GM19023 (cell line): ENCODE results near the gene SAMD11.
A peak's percentile ranks its signal among the peaks of the same experiment; 100 is the strongest.
"Not testable (repeated sequence)": the region's sequence is repeated elsewhere in the genome, so short reads cannot be mapped to it uniquely, and the experiment has no call there.

Experiments used
- ATAC-seq: cut with Tn5 transposase; IDR thresholded peaks from one replicate; pipeline ENCODE4 v1.9.1; 2021; ENCODE audit warnings: mild to moderate bottlenecking, moderate library complexity; ENCODE audit not compliant: unreplicated experiment

Gene SAMD11

DNA sequence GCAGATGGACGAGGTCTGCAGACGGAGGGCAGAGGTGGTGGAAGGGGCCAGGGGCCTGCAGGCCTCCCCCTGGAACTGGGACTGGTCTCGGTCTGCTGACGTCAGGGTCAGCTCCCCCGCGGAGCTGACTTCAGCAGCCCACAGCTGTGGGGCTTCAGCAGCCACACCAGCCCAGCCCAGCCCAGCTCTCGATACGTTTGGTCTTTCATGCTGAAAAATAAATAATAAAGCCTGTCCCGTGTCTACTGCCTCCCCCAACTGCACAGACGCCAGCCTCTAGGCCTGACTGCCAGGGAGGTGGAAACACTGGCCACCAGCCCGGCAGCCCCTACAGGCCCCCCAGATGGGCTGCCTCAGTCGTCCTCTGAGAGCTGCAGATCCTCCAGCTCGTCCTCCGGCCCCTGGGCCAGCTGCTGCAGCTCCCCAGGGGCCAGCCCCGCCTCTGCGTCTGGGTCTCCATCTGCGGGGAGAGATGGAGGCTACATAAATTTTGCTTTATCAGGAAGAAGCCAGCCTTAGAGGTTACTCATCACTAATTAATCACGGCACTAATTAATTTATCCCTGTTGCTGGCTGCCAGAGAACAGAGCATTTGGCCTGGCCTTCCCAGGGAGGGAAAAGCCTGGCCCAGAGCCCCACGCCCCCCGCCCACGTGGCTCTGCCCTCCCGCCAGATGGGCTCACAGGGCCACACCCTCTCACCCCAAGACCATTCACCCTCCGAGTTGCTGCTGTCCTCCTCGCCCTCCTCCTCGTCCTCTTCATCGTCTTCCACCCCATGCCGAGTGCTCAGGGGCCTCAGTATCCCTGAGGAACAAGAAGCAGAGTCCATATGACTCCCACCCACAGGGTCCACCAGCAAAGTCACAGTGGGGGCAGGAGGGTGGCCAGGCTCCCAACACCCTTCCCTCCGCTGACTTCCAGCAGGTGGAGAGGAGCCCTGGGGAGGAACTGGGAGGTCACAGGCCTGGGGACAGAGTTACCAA lies 20.9 kb downstream of the SAMD11 start:
- ATAC-seq: no peak

DNA sequence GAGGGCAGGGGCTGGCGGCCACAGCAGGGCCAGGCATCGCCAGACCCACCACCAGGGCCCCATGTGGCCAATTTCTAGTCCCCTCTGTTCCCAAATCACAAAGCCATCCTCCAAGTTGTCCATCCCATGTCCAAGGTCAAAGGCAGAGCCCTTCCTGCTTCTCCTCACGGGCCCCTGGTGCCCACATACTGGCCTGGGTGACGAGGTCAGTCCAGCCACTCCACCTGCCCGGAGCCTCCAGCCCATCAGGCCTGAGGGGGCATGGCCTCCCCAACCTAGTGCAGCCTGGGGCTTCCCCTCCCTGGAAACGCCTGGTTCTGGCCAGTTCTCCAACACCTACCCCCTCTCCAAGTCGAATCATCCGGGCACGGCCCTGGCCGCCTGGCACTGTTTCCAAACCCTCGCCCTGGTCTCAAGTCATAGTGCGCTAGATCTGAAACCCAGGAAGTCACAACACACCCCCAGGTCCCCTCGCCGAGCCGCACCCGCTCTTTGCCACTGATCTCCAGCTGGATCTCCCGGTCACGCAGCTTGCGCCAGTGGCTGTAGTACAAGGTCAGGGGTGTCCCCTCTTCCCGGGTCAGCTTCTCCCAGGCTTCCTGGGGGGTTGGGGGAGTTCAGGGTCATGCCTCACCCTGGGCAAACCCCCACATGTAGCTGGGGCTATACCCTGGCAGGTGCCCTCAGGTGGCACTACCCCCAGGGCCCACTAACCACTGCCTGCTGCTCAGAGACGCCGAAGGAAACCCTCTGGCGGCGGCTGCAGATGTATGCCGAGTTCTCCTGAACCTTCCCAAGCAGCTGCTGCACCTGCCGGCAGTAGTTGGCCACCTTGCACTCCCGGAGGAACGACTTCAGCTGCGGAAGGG lies 22.2 kb downstream of the SAMD11 start:
- no peak for ATAC-seq

DNA sequence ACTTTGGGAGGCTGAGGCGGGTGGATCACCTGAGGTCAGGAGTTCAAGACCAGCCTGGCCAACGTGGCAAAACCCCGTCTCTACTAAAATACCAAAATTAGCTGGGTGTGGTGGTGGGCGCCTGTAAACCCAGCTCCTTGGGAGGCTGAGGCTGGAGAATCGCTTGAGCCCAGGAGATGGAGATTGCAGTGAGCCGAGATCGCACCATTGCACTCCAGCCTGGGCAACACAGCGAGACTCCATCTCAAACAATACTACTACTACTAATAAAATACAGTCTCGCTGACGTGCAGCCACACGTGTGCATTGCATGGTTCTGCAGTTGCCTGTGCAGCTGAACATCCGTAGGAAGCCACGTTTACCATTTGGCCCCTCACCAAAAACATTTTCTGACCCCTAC lies 23.1 kb downstream of the SAMD11 start:
- ATAC-seq: not testable (repeated sequence)

DNA sequence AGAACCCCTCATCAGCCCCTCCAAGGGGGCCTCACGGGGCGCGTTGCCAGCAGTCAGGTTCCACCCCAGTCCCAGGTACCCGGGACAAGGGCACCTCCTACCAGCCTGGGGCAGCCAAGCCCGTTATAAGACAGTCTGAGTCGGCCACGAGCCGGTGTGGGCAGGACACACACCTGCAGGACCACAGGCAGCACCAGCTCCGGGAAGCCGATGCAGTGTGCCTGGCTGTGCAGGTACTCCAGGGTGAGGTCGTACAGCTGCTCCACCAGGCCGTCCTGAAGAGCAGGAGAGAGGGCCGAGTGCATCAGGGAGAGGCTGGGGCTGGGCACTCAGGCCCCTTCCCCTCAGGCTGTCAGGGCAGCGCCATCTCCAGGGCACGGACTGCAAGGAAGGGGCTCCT lies 24.2 kb downstream of the SAMD11 start:
- no peak for ATAC-seq

DNA sequence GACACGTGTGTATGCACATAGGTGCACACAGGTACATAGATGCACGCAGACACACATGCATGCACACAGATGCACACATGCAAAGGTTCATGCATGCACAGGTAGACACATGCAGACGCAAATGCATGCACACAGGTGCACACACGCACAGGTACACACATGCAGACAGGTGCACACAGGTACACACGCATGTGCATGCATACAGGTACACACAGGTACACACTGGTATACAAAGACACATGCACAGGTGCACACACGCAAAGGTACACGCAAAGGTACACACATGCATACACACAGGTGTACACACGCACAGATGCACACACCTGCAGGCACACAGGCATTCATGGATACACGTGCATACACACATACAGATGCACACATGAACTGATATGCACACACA lies 26.5 kb downstream of the SAMD11 start:
- ATAC-seq: no peak

DNA sequence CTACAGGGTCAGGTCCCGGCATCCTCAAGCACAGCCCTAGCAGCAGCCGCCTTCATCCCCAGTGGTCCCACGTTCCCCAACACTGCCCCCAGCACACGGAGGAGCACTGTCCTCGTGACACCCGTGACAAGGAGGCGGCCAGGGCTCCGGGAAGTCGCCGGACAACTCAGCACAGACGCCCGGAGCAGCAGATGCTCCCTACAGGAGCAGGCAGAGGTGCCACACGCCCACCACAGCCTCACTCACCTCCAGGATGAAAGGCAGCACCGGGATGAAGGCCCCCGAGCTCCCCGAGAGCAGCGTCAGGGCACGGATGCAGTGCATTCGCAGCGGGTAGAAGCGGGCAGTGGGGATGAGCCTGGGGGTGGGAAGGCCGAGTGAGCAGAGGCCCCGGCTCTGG lies 27.2 kb downstream of the SAMD11 start:
- ATAC-seq: no peak

DNA sequence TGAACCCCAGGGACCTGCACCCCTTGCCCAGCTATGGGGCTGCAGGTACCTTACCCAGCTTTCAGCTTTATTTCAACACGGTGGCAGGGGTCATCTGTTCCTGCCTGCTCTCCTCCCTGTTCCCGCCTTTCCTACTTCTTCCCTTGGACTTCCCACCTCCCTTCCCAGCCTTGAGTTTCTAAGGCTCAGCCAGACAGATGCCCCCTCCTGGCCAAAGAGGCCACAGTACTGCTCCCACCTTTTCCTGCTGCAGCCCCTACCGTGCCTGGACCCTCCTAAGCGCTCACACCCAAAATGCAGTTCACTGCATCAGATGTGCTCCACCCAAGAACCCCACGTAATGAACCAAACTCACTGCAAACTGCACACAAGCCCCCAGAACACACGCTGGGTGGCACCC lies 27.6 kb downstream of the SAMD11 start:
- no peak for ATAC-seq

DNA sequence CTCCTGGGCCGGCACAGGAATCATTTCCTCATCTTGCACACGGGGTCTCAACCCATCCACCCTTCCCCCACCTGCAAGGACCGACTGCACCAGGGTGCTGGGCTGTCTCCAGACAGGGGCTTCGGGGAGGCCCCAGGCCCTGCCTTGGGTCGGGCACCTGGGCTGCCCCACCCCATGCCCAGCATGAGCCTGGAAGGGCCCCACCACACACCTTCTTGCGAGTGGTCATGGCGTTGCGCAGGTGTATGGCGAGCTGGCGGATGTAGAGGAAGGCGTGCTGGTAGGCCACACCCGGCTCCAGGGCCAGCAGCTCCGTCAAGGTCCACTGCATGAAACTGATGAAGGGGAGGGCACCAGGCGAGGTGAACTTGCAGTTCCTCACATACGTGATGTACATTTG lies 28.5 kb downstream of the SAMD11 start:
- ATAC-seq: no peak

DNA sequence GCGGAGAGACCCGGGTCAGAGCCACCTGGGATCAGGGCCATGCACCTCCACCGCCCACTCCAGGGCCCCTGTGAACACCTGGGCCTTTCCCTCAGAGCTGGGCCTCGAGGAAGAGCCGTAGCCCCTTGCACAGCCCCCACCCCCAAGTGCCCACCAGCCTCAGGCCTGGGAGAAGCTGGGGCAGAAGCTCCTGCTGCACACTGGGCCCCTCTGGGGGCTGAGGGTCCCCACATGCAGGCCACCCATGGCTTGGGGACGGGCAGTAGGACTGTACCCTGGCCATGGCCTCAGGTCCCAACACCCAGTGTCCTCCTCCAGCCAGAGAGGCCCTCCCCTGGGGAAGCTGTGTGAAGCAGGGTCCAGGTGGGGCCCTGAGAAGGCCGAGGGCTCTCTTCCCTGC lies 28.9 kb downstream of the SAMD11 start:
- no peak for ATAC-seq

DNA sequence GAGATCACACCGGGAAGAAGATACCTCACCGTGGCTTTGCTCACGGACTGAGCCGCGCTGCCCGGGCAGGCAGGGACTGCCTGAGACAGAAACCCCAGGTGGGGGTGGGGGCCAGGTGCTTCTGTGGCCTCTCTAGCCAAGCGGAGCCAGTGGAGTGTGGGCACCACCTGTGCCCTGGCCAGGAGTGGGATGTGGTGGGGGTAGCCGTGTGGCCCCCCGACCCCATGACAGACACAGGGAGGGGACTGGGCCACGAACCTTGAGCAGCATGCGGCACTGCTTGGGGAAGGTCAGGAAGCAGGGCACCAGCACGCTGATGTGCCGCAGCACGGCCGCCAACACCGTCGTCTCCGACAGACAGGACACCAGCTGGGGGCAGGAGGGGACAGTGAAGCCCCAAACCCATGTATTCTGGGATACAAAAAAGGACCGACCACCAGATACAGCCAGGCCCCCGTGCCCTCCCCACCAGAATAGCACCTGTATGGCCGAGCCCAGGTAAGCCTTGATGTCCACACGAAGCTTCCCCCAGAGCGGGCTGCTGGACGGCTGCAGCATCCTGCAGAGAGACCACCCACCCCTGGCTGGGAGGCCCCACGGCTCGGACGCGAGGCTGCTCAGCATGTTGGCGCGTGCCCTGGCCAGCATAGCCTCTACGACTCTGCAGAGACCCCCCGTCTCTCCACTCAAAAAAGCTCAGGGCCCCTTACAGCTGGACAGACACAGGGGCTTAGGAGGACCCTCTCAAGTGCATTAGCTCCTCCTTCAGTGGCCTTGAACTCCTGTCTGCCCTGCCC lies 30.0 kb downstream of the SAMD11 start:
- ATAC-seq: no peak

DNA sequence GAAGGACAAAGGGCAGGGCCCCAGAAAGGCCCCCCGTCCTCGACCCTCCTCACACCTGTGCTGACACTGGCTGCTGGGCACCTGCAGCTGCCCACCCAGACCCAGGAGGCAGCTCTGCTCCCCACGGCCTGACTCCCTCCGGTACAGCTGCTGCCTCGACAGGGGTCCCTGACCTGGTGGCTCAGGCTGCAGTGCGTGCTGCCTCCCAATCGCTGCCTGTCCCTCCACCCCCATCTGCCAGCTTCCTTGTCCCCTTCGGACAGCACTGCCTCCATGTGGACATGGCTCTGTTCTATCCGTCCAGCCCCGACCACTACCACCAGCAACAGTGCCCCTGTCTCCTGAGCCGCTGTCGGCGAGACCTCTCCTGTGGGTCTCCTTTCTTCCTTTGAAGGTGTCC lies 31.2 kb downstream of the SAMD11 start:
- ATAC-seq: no peak

DNA sequence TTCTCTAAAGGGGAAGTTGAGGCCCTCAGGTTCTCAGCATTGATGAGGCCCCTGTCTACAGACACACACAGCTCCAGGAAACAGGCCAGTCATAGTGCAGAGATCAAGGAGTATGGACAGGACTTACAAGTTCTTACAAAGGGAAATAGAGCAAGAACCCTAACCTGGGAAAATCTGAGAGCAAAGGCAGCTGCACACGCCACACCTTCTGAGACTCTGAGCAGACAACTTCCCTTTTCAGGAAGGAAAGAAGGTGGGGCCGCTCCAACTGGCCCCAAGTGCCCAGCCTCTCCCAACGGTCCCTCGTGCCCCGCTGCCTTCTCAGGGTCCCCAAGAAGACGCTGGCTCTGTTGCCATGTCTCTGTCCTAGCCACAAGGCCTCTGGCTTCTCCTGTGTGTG lies 31.8 kb downstream of the SAMD11 start:
- ATAC-seq: no peak

DNA sequence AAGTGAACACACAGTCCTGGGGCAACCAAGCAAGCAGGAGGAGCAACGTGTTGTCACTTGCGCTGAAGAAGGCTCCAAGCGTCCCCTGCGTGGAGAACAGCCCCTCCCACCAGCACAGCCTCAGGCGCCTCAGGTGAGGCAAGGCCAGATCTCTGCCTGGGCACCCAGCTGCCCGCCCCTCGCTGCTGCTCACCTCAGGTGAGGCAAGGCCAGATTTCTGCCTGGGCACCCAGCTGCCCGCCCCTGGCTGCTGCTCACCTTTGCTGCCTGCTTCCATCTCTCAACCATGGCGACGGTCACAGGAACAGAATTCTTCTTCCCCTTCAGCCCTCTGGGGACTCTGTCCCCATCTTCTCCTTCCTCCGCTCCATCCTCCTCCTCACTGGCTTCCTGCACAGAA lies 32.9 kb downstream of the SAMD11 start:
- ATAC-seq: no peak

DNA sequence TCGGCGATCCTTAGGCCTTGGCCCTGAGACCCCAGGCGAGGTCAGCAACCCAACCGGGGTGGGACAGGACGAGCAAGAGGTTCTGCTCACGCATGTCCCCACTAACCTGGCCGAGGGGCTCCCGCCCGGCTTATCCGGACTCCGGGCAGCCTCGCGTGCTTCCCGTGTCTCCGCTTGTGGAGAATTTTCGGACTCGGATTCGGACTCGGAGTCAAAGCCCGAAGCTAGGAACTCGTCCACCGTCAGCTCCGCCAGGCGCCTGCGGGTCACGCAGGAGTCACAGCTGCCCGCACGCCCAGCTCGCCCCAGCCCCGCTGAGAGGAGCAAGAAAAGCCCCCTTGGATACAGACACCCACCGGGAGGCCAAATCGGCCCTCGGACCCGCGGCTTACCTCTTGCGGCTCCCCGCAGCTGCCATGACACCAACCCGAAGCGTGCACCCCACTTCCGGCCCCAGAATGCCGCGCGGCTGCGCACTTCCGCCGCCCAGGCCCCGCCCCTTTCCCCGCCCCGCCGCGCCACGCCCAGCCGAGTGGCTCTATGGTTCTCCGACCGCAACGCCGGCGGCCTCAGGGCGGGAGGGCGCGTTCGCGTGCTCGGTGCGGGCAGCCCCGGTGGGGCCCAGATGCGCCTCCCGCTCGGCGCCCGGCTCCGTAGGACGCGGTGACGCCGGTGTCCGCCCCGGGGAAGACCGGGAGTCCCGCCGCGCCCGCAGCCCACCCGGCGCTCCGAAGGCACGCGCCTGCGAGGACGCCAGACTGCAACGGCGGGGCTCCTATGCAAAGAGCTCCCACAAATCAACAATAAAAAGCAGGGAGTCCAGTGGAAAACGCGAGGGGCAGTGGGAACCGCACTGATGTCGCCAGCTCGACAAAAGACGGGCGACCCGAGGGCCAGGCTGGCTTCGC lies 35.4 kb downstream of the SAMD11 start, which contains the start of gene NOC2L:
Gene NOC2L (minus strand): TSS at position 434 of the 908 bp plus-strand sequence. CDS start 16 bp downstream, at position 418.
- peak; percentile 83 for ATAC-seq

DNA sequence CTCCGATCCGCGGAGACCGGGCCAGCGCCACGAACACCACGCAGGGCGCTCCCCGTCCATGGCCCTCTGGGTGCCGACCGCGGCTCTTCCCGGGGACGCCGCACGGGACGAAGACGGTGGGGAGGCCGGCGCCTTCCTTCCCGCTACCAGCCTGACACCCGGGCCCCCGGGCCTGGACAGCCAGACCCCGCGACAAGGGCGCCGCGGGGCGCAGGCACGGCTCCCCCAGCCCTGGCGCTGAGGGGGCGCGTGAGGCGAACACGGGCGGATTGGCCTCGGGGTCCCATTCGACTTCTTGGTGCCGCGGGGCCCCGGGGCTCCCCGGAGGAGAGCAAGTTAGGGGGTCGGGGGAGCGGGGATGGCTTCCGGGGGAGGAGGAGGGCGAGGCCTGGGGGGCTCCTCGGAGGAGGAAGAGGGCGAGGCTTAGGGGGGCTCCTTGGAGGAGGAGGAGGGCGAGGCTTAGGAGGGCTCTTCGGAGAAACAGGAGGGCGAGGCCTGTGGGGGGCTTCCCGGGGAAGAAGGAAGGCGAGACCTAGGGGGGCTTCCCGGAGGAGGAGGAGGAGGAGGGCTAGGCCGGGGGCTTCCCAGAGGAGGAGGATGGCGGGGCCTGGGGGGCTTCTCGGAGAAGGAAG lies 36.1 kb downstream of the SAMD11 start:
- no peak for ATAC-seq

DNA sequence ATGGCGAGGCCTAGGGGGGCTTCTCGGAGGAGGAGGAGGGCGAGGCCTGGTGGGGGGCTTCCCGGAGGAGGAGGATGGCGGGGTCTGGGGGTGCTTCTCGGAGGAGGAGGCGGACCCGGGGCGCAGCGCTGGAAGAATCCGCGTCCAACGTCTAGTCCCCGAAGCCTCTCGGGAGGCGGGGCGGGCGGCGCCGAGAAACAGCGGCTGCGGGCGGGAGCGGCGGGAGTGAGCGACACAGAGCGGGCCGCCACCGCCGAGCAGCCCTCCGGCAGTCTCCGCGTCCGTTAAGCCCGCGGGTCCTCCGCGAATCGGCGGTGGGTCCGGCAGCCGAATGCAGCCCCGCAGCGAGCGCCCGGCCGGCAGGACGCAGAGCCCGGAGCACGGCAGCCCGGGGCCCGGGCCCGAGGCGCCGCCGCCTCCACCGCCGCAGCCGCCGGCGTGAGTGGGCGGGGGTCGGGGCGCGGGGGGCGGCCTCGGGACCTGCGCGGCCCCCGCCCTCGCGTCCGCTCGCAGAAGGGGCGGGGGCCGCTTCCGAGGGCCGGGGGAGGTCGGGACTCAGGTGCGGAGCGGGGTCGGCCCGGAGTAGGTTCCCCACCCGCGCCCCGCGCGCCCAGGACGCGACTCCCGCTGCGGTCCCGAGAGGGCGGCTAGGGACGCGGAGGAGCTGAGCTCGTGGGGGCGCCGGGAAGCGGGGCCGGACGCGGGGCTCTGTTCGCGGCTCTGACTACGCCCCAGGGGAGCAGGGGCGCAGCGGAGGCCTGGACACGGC lies 36.8 kb downstream of the SAMD11 start, which contains the start of gene KLHL17:
Gene KLHL17 (plus strand): TSS at position 222 of the 769 bp plus-strand sequence. CDS start 110 bp downstream, at position 332.
- no peak for ATAC-seq

DNA sequence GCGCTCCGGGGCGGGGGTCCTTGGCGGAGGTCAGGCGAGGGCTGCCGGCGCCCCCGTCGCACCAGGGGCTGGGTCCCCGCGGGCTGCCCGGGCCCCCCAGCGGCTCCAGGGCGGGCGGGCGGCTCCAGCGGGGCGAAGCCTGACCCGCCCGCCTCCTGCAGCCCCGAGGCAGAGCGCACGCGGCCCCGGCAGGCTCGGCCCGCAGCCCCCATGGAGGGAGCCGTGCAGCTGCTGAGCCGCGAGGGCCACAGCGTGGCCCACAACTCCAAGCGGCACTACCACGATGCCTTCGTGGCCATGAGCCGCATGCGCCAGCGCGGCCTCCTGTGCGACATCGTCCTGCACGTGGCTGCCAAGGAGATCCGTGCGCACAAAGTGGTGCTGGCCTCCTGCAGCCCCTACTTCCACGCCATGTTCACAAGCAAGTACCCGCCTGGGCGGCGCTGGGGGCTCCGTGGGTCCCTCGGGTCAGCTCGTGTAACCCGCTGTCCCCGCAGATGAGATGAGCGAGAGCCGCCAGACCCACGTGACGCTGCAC lies 37.5 kb downstream of the SAMD11 start:
- no peak for ATAC-seq
